PC-3 (cell line): ENCODE results near the gene R3HDM4. TPM values are rescaled to one million over a fixed set of nuclear protein-coding genes. Genes with fewer than 3 reads are reported as not detected.

Source experiments
- ATAC-seq: fragments of 200-7000 bp; cut with Tn5 transposase; 2 replicates; pipeline ENCODE4 v1.9.1; 2020; ENCODE audit warnings: mild to moderate bottlenecking, moderate library complexity
- BruUV-seq: library from RNA; stranded (reverse); fragments of 400-500 nt; replicated peaks from 2 replicates; lab custom pipeline; 2021; lab: Mats Ljungman, UMichigan
- CTCF ChIA-PET: fragments of 300-600 bp; sonication (Branson Sonifier 250); formaldehyde crosslinking; loops from one replicate; lab custom pipeline; 2022; ENCODE audit warnings: antibody characterized with exemption; lab: Charles Lee
- POLR2A ChIA-PET: fragments of 300-600 bp; sonication (Branson Sonifier 250); formaldehyde crosslinking; loops from one replicate; lab custom pipeline; 2022; ENCODE audit warnings: antibody characterized with exemption; ENCODE audit not compliant: unreplicated experiment; lab: Charles Lee
- DNase-seq: peaks from one replicate; pipeline ENCODE4 v3.0.0-alpha.2; 2015
- H2AFZ ChIP-seq: fragments of 300-600 bp; sonication (generic); 2 replicates; pipeline ENCODE4 v1.6.0; 2016; ENCODE audit warnings: antibody characterized with exemption, low read length
- H3F3A ChIP-seq: fragments of 300-600 bp; sonication (generic); one replicate; pipeline ENCODE4 v1.6.0; 2017; ENCODE audit warnings: antibody characterized with exemption, low read length, control low read depth, mild to moderate bottlenecking; ENCODE audit not compliant: unreplicated experiment
- H3K27ac ChIP-seq: fragments of 300-600 bp; sonication (generic); 2 replicates; pipeline ENCODE4 v1.5.1; 2016; ENCODE audit warnings: mild to moderate bottlenecking, low read length
- H3K27me3 ChIP-seq: fragments of 300-600 bp; sonication (generic); 2 replicates; pipeline ENCODE4 v1.6.1; 2016; ENCODE audit warnings: low read length, mixed read lengths
- H3K36me3 ChIP-seq: fragments of 300-600 bp; sonication (generic); 2 replicates; pipeline ENCODE4 v1.6.1; 2016; ENCODE audit warnings: low read depth, mixed run types, low read length, mixed read lengths
- H3K4me1 ChIP-seq: fragments of 300-600 bp; sonication (generic); 2 replicates; pipeline ENCODE4 v1.5.1; 2016; ENCODE audit warnings: low read length; ENCODE audit not compliant: insufficient read depth
- H3K4me2 ChIP-seq: fragments of 300-600 bp; sonication (generic); 2 replicates; pipeline ENCODE4 v1.6.0; 2016; ENCODE audit warnings: low read length
- H3K4me3 ChIP-seq: fragments of 300-600 bp; sonication (generic); 2 replicates; pipeline ENCODE4 v1.5.1; 2016; ENCODE audit warnings: mild to moderate bottlenecking, low read length, mixed read lengths
- H3K79me2 ChIP-seq: fragments of 300-600 bp; sonication (generic); 2 replicates; pipeline ENCODE4 v1.6.1; 2017; ENCODE audit warnings: low read length, mixed read lengths
- H3K9ac ChIP-seq: fragments of 300-600 bp; sonication (generic); 2 replicates; pipeline ENCODE4 v1.6.0; 2016; ENCODE audit warnings: mild to moderate bottlenecking, low read length
- H3K9me2 ChIP-seq: fragments of 300-600 bp; sonication (generic); replicated peaks from 2 replicates; pipeline ENCODE4 v1.6.1; 2016; ENCODE audit warnings: mixed run types, low read length, mixed read lengths
- H3K9me3 ChIP-seq: fragments of 300-600 bp; sonication (generic); 2 replicates; pipeline ENCODE4 v1.6.1; 2016; ENCODE audit warnings: low read length, mixed read lengths
- H4K20me1 ChIP-seq: fragments of 300-600 bp; sonication (generic); 2 replicates; pipeline ENCODE4 v1.6.1; 2016; ENCODE audit warnings: low read length, mixed read lengths
- EZH2 ChIP-seq: fragments of 300-600 bp; sonication (generic); IDR thresholded peaks from one replicate; pipeline ENCODE4 v1.6.1; 2017; ENCODE audit warnings: antibody characterized with exemption, mild to moderate bottlenecking, low read length; ENCODE audit not compliant: unreplicated experiment
- EZH2phosphoT487 ChIP-seq: fragments of 300-600 bp; sonication (generic); IDR thresholded peaks from 2 replicates; pipeline ENCODE4 v1.6.1; 2018; ENCODE audit warnings: mild to moderate bottlenecking, antibody characterized with exemption, low read length, borderline replicate concordance
- intact Hi-C: fragments of 100-400 bp; cut with micrococcal nuclease; formaldehyde crosslinking; loops from 2 replicates; pipeline ENCODE4 v1.9.0; 2023
- total RNA-seq: library from RNA; depleted of rRNA; stranded (reverse); fragments of >200 nt; gene quantifications from 2 replicates; pipeline ENCODE4 v1.2.3, GENCODE V29; 2014
- TF ChIP-seq, protein P1 (sequence below): fragments of 300-600 bp; sonication (generic); conservative IDR thresholded peaks from 2 replicates; pipeline ENCODE4 v1.5.1; 2017; ENCODE audit warnings: antibody characterized with exemption, low read depth, mild to moderate bottlenecking, low read length

R3HDM4 gene
- total RNA-seq, 1 experiment from 2014 or later = 44.9 TPM

DNA sequence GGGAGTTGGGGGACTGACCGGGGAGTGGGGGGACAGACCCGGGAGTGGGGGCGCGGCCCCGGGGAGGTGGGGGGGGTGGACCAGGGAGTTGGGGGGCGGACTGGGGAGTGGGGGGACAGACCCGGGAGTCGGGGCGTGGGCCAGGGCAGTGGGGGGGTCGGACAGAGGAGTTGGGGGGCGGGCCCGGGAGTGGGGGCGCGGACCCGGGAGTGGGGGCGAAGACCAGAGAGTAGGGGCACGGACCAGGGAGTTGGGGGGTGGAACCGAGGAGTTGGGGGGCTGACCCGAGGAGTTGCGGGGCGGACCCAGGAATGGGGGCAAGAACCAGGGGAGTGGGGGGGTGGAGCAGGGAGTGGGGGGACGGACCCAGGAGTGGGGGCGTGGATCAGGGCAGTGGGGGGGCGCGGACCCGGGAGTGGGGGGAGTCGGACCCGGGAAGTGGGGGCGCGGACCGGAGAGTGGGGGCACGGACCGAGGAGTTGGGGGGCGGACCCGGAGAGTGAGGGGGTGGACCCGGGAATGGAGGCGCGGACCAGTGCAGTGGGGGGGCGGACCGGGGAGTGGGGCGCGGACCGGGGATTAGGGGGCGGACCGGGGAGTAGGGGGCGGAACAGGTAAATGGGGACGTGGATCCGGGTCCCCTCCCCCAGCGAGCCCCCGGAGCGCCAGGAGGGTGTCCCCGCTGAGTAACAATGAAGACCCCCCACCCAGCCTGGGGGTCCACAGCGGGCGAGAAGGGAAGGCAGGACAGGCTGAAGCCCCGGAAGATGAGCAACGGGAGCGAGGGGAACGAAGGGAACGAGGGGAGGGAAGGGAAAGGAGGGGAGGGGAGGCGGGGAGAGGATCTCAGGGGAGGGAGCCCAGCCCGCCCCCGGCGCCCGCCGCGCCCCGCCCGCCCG lies 589 bp downstream of the R3HDM4 start:
- Histone ChIP-seq H3K9ac (peak overlapping the region; percentile 73), H3K27ac (peak overlapping the region; percentile 23; the same call in 1 of the 2 replicates), H3K27me3 (no peaks in the 10 kb centered on the region), H4K20me1 (no peaks in the 10 kb centered on the region), H3K4me1 (peaks cover 9% of the 10 kb centered on the region), H3K36me3 (no peaks in the 10 kb centered on the region), H3K4me3 (peak overlapping the region; percentile 79), H3K9me3 (no peaks in the 10 kb centered on the region), H3K9me2 (no peaks in the 10 kb centered on the region), H3K79me2 (peaks cover 36% of the 10 kb centered on the region), H2AFZ (no peak overlapping the region), H3F3A (no peaks in the 10 kb centered on the region), H3K4me2 (peak overlapping the region; percentile 77)
- TF ChIP-seq EZH2phosphoT487 (no peak), EZH2 (no peak)
- TF ChIP-seq, protein P1, sequence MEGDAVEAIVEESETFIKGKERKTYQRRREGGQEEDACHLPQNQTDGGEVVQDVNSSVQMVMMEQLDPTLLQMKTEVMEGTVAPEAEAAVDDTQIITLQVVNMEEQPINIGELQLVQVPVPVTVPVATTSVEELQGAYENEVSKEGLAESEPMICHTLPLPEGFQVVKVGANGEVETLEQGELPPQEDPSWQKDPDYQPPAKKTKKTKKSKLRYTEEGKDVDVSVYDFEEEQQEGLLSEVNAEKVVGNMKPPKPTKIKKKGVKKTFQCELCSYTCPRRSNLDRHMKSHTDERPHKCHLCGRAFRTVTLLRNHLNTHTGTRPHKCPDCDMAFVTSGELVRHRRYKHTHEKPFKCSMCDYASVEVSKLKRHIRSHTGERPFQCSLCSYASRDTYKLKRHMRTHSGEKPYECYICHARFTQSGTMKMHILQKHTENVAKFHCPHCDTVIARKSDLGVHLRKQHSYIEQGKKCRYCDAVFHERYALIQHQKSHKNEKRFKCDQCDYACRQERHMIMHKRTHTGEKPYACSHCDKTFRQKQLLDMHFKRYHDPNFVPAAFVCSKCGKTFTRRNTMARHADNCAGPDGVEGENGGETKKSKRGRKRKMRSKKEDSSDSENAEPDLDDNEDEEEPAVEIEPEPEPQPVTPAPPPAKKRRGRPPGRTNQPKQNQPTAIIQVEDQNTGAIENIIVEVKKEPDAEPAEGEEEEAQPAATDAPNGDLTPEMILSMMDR = no peak
- DNase-seq (no peak), ATAC-seq (peak; percentile 2; the same call in 1 of the 2 replicates)
- intact Hi-C loops = no loop called here
- BruUV-seq = no TSS peak
- ChIA-PET POLR2A (no interaction called here), CTCF (no interaction called here)

DNA sequence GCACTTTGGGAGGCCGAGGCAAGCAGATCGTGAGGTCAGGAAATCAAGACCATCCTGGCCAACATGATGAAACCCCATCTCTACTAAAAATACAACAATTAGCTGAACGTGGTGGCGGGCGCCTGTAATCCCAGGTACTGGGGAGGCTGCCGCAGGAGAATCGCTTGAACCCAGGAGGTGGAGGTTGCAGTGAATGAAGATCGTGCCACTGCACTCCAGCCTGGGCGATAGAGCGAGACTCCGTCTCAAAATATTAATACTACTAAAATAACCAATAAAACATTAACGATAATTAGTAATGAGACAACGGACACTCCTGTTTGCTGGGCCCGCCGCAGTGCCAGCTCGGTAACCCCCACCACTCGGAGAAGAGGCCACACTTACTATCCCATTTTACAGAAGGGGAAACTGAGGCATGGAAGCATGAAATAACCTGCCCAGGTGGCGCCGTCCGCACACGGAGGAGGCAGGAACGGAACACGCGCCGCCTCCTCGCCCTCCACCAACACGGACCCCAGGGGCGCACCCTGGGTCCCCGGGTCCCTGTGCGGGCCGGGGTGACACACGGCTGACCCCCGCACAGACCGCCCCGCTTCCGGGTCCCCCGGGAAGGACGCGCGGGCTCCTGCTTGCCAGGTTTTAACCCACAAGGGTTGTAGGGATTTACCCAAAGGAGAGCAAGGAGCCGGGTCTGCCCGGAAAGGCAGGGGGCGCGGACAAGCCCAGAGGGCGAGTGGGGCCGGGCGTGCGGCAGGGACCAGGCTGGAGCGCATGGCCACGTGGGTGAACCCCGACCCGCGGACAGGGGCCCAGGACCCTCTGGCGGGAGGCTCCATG lies 1.6 kb downstream of the R3HDM4 start:
- H3K27me3 ChIP-seq = no peaks in the 10 kb centered on the region
- no peaks in the 10 kb centered on the region for H3K36me3 ChIP-seq
- ATAC-seq = no peak
- no TSS peak for BruUV-seq
- DNase-seq = no peak
- no peaks in the 10 kb centered on the region for H3F3A ChIP-seq
- H3K9me3 ChIP-seq = no peaks in the 10 kb centered on the region
- no peaks in the 10 kb centered on the region for H4K20me1 ChIP-seq
- no peak overlapping the region for H2AFZ ChIP-seq
- ChIA-PET CTCF (no interaction called here), POLR2A (no interaction called here)
- H3K79me2 ChIP-seq = peaks cover 46% of the 10 kb centered on the region
- TF ChIP-seq, protein P1 = no peak
- TF ChIP-seq EZH2 (no peak), EZH2phosphoT487 (no peak)
- no peak overlapping the region for H3K27ac ChIP-seq
- H3K9ac ChIP-seq = no peak overlapping the region
- no peaks in the 10 kb centered on the region for H3K9me2 ChIP-seq
- intact Hi-C loops = no loop called here
- peaks cover 9% of the 10 kb centered on the region for H3K4me1 ChIP-seq
- H3K4me3 ChIP-seq = peak overlapping the region; percentile 53
- H3K4me2 ChIP-seq = peak overlapping the region; percentile 72
